Measurements from ENCODE around the gene BMP8B. TPM values are rescaled to one million over a fixed set of nuclear protein-coding genes. Genes with fewer than 3 reads are reported as not detected.

The BMP8B gene
- total RNA-seq, 2 experiments from 2014 or later, result 0.91 to 0.94 TPM

Other genes starting within 250 kb of the BMP8B start
- gene PABPC4, start 212.1 kb downstream of the BMP8B start, total RNA-seq, result 100 to 1,000 TPM; 419 to 435 TPM
- under 1 TPM in 1 of 2 experiments, not detected in 1; 0.08 TPM for gene HEYL, start 149.2 kb downstream of the BMP8B start, total RNA-seq
- not detected for gene NT5C1A, start 116.8 kb downstream of the BMP8B start, total RNA-seq
- gene HPCAL4, start 97.4 kb downstream of the BMP8B start, total RNA-seq, result under 1 TPM; 0.74 to 0.75 TPM
- 10 to 100 TPM; 62.9 to 66.0 TPM for gene PPIE, start 50.0 kb downstream of the BMP8B start, total RNA-seq
- gene OXCT2, start 17.5 kb downstream of the BMP8B start, total RNA-seq, result 1 to 10 TPM; 2.8 to 3.4 TPM
- gene TRIT1, start 94.6 kb upstream of the BMP8B start, total RNA-seq, result 10 to 100 TPM; 42.6 to 44.5 TPM
- under 1 TPM; 0.08 to 0.17 TPM for gene MYCL, start 113.1 kb upstream of the BMP8B start, total RNA-seq
- 10 to 100 TPM; 23.7 to 24.0 TPM for gene MFSD2A, start 166.3 kb upstream of the BMP8B start, total RNA-seq